GM18867 (cell line): ENCODE measurements around the gene LIMS1.
A peak's percentile ranks its signal among the peaks of the same experiment; 100 is the strongest.
"Not testable (repeated sequence)": the region's sequence is repeated elsewhere in the genome, so short reads cannot be mapped to it uniquely, and the experiment has no call there.

ENCODE experiments used
- ATAC-seq: cut with Tn5 transposase; IDR thresholded peaks from one replicate; pipeline ENCODE4 v1.9.1; 2021; ENCODE audit warnings: mild to moderate bottlenecking, moderate library complexity; ENCODE audit not compliant: unreplicated experiment

The LIMS1 gene

DNA sequence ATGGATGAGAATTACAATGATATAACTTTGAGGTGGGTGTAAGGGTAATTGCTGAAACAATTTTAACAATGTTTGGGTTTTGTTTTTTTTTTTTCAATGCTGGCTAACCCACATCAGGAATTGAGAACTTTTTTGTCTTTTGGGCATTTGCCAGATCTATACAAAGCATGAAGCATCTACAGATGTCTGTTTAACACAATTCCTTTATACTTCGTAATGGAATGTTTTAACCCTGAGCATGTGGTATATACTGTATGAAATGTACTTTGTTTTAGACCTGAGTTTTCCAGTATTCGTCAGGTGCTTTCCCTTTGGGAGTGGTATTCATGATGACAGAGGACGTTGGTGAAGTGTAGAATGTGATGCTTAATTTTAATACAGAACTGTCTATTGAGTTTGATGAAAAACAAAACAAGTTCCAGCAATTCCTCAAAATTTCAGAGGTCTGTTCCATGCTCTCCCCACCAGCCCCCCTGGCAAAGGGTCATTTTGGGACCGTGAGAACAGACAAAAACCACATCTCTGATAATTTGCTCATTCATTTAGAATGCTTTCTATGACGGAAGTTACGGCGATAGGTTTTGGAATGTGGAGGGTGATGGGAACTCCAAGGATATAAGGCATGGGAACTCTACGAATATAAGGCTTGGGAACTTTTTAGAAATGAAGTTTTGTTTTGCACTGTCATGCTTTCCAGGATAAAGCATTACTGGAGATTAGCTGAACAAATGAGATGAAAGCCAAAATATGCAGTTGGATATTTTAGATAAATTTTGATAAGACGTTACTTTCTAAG is 14.1 kb downstream of the LIMS1 start:
- ATAC-seq = no peak

DNA sequence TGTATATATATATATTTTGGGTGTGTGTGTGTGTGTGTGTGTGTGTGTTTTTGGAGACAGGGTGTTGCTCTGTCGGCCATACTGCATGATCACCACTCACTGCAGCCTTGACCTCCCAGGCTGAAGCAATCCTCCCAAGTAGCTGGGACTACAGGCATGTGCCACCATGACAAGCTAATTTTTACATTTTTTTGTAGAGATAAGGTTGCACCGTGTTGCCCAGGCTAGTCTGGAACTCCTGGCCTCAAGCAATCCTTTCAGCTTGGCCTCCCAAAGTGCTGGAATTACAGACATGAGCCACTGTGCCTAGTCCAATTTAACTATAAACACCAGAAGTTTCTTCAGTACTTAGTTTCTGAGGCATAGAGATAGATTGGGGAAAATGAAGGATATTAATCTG is 18.3 kb downstream of the LIMS1 start:
- ATAC-seq = no peak

DNA sequence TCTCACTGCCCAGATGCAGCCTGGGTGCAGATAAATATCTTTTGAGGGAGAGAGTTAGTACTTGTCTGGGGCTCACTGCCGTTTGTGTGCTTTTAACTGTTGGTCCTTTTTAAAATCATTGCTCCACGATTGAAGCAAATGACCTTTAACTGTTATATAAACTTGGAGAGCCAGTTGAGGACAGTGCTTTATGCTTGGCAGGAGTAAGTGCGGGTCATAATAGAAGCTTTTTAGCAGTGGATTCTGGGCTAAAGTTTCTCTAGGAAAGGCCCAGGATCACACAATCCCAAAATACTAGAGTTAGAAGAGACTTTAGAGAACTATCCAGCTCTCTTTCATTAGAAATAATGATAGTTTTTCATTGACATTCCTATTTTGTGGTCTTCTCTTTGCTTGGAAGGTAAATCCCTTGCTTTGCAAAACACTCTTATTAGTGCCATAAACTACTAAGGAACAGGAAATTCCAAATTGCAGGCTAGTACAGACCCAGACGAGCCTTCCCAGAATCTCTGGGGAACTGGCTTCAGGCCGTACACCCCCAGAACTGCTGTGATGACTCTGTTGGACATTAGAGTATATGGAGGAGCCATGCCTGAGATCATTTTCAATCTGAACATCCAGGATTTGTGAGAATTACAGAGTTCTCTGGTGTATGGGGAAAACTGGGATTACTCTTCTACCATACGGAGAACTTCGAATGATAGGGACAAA is 19.1 kb downstream of the LIMS1 start:
- ATAC-seq = no peak

DNA sequence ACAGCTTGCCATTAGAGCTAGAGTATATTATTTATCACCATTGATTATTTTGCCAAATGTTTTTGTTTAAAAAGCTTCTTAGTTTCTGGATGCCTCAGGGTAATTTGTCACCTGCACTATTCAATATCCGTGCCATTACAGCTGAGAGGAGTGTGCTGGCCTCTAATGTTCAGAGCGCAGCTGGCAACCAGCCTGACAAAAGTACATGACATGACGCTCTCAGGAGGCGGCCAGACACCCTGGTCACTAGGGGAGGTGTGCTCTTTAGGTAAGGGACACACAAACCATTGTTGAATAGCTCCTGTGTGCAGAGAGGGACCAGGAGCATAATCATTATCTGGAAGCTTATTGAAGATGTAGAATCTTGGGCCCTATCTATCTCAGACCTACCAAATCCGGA is 20.3 kb downstream of the LIMS1 start:
- no peak for ATAC-seq

DNA sequence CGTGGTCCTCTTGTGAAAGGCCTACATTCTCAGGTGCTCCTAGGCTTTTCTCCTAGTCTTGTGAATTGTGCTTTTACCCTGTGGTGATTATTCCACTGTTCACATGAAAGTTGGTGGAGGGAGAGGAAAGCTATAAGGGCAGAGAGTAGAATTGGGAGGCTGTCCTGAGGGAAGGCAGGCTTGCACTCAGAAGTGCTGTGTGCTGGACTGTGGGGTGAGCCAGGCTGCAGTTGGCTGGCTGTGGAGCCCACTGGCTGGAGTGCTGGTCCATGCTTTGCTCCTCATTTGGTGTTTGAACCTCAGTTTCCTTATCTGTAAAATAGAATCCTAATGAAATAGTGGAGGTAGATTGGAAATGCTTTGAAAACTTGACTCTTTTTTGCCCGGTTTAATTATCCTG is 21.3 kb downstream of the LIMS1 start:
- ATAC-seq = no peak

DNA sequence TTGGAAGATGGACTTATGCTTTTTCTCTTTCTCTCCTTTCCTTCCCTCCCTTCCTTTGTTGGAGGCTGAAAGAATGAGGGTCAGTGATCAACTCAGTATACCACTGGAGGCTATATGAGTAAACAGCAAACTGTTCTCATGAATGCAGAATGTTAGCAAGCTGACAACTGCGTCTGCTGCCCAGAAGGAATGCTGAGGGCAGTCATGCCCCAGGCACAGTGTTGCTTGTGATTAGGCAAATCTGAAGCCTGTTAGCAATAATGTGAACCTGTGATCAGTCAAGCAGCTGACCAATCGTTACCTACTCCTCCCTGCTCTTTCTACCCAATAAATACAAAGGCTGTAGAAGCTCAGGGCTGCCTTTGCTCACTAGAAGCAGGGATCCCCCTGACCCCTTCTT is 22.3 kb downstream of the LIMS1 start:
- ATAC-seq = not testable (repeated sequence)

DNA sequence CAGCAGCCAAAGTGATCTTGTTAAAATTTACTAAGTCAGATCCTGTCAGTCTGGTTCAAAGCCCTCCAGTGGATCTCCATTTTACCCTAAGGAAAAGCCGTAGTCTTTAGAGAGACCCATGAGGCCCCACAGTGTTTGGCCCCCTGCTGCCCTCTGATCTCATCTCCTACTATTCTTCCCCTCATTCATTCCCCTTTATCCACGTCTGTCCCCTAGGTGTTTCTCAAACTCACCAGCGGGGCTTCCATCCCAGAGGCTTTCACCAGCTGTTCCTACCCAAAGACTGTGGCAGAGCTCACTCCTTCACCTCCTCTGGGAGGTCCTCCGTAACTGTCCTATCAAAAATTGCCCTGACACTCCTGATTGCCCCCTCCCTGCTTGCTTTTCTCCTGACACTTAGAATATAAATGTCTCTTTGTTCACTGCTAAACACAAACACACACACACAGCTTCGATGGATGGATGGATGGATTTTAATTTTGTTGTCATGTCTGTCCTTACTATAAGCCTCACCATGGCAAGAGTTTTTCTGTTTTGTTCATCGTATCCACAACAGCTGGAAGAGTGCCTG is 26.1 kb downstream of the LIMS1 start:
- ATAC-seq = no peak

DNA sequence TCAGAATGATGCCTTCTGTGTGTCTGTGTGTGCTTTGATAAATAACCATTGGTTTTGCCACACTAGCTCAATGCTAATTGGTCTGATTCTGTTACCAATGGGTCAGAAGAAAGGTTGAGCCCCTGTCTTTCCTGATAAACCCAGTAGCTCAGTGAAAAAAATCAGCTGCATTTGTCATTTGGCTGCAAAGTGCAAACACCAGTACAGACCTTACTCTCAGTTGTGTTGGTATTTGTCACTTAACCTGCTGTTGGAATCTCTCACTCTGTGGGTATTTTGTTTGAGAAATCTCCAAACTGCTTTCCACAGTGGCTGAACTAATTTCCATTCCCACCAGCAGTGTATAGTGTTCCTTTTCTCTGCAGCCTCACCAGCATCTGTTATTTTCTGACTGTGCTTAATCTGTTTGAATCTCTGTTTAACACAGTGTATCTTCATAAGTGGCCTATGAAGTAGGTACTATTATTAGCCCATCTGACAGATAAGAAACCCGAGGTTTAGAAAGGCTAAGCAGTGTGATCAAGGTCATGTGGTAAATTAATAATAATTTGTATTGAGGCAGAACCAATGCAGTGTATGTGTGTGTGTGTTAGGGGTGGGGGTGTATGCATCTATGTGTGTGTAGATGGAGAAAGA is 26.7 kb downstream of the LIMS1 start:
- no peak for ATAC-seq

DNA sequence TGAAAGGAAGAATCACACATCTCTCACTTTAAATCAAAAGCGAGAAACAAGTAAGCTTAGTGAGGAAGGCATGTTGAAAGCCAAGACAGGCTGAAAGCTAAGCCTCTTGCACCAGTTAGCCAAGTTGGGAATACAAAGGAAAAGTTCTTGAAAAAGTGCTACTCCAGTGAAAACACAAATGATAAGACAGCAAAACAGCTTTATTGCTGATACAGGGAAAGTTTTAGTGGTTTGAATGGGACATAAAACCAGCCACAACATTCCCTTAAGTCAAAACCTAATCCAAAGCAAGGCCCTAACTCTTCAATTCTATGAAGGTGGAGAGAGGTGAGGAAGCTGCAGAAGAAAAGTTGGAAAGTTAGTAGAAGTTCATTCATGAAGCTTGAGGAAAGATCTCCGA is 28.0 kb downstream of the LIMS1 start:
- no peak for ATAC-seq

DNA sequence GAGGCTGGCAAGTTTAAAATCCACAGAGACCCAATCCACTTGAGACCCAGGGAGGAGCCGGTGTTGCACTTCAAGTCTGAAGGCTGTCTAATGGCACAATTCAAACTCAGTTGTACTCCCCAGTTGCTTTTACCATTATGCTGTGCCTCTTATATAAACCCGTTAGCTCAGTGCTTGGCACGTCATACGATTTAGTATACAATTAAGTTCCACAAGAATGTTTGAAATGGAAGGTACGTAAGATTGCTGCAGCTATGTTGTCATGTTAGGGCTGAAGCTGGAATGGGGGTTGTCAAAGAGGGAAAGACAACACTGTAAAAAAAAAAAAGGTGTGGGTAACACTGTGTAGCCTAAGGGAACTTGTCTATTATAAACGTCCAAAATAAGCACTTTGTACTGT is 30.2 kb downstream of the LIMS1 start:
- ATAC-seq = no peak

DNA sequence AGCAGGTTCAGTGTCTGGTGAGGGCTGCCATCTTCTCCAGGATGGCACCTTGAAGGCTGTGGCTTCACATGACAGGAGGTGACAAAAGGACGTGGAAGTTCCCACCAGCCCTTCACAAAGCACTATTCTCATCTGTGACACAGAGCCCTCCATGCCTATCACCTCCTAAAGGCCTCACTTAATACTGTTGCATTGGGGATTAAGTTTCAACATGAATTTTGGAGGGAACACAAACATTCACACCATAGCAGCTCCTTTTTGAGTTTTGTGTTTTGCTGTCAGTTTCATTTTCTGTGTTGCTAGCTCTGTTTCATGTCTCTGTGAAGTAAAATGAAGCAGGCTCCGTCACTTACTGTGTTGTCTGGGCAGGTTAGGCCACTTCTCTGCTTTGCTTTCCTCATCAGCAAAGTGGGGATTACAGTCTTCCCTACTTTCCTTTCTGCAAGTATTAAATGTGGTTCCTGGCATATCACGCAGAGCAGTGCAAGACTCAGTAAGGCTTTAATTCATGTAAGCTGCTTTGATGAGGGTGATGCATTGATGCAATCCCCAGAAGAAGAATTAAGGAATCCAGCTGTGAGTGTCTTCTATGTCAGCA is 31.6 kb downstream of the LIMS1 start:
- peak; percentile 90 for ATAC-seq

DNA sequence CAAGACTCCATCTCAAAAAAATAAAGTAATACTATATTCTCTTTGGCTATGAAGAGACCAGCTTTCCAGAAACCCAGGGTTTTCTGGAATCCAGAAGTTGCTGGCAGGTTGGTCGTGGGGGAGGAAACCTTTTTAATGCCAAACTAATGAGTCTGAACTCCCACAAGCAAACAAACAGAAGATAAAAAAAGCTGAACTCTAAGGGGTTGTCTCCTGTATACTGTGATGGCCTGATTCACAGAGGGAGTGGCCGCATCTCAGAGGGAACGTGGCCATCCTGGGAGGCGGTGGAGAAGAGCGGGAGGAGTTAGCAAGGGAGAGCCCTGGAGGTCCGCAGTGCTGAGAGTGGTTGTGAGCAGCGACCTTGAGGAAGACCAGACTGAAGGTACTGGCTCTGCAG is 36.1 kb downstream of the LIMS1 start:
- ATAC-seq = no peak

DNA sequence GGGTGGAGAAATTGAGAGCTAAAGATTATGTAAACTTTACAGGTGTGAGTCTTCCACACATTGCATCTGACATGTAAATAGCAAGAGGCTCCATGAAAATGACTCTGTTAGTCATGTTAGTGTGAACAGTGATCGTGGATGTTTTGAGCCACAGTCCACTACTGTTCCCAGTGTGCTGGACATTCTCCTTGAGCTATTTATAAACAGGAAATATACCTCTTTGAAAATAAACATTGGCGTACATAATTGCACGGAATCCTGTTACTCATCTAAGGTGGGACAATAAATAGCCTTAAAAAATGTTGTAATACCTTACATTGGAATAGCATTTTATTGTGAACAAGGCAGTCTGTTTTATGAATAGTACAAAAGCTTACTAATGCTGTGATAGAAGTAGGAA is 37.0 kb downstream of the LIMS1 start:
- no peak for ATAC-seq

DNA sequence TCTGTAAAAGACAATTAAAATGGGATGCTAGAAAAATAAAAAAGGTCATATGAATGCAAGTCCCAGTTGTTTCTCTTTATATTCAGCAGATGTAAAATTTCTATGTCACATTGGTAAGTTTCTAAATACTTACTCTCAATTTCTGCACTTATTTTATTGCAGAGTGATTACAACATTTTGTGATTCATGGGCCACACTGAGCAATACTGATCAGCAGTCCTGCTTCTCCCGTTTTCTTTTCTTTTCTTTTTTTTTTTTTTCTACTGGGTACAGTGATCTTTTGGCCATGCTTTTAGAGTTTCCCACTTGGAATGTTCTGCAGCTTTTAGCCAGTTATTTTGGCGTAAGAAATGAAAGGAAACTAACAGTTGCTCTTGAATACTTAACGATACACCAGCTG is 38.8 kb downstream of the LIMS1 start:
- ATAC-seq = no peak

DNA sequence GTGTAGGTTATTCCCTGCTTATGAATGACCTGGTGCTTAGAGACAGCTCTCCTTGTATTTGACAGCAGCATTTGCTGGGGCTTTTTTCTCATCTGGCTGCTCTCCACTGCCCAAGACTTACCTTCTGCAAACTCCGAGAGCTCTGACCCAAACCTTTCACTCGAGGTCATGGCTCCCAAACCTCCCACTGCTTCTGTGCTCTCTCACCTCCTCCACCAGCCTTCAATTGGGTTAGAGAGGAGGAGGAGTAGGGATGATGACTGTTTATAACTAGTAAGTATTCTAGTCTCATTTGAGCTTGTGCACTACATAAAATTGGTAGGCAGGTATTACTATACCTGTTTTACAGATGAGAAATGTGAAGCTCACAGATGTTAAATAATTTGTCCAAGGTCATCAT is 40.1 kb downstream of the LIMS1 start:
- ATAC-seq = no peak

DNA sequence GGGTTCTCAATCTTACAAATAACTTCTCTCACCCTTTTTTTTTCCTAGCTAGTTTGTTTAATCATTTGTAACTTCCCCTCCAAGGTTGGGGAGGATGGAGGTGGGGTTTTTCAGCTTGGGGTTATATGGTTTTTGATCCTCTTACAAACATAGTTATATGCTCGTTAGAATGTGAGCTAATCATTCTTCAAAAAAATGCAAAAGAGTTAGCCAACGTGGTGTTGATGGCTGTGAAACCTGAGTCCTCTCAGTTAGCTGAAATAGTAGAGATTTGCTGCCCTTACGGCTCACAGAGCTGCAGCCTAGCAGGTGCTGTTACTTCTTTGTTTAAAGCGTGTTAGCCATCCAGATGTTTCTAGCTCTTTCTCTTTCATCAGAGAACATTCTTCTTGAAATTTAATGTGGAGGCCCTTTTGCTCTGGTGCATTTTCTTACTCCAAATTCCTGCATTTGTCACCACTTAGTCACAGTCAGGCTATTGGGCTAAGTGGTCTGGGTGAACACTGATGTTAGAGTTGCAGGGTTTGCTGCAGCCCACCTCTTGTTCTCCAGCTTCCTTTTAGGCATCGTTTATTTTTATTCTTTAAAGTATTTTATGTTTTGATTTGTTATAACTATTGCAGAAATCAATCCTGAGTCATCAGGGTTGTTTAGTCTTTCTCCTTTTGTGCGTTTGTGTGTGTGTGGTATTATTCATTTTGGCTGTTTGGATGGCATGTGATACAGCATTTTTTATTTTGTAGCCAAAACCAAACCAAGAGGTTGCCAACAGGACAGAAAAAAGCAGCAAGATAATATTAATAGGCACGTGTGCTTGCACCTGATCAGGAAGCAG is 41.1 kb downstream of the LIMS1 start:
- ATAC-seq = peak; percentile 92

DNA sequence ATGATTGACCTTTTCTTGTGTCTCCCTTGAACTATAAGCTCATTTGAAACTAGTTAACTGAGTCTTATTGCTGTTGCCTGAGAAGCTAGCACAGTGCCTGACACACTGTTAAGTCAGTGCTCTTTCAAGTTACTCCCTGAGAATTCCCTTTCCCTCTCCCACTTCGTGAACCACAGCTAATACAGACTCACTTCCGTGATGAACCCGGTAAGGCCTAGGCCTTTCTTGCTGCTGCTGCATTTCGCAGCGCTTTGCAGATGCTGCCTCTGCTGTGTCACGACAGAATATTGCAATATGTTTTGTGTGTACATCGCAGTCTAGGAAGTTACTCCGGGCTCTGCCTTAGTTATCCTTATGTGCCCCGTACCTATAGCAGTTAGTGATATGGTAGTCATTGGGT is 42.8 kb downstream of the LIMS1 start:
- no peak for ATAC-seq

DNA sequence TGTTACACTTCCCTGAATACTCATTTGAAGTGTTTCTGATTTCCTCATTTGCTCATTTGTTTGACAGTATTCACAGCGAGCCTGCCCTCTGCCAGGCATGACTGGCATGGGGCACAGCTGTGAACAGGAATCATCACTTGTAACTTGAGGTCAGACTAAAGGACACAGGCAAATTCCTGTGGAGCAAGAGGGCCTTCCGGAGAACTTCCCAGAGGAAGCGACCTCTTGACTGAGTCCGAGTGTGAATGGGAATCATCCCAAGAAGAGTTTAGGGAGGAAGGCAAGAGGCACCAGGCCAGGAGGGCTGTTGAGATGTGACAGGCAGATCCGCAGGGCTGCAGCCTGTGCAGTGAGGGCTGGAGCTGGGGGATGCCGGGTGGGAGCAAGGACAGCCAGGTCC is 45.4 kb downstream of the LIMS1 start:
- no peak for ATAC-seq

DNA sequence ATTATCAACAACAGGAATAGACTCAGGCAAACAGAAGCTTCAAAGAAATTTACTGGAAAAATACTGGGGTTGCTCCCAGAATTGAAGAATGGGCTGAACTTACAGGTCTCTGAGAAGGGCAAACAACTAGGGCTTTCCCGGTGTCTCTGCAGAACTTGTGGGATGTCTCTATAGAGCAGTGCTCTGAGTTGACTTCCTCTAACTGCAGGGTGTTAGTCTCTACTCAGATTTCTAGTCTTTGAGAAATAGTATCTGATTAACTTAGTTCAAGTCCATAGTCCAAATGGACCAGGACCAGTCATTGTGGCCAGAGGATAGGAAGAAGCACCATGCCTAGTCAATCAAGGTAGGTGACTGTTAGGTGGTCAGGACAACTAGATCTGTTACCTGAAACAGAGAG is 45.8 kb downstream of the LIMS1 start:
- ATAC-seq = no peak

DNA sequence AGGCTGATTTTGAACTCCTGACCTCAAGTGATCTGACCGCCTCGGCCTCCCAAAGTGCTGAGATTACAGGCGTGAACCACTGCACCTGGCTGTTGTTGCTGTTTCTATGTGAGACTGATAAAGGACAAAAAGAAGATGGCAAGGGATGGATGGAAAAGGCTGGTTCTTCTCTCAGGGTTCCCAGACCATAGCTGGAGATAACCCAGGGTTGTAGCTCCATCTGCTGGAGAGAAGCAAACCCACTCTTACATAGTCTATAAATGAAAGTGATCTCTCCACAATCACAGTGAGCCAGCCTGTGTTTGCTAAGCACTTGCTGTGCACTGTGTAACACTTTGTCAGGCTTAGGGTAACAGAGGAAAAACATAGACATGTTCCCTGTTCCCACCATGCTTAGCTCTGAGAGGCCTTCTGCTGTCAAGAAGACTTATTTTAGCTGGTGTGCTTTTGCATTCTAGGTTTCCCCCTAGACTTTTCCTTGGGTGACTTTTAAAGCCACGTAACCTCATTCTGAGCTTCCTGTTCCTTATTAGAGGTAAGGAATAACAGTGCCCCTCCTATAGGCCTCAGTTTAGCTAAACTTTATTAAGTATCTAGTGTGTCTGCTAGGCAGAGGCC is 49.7 kb downstream of the LIMS1 start:
- ATAC-seq = peak; percentile 78
